ENCODE data around the gene KIAA1755. TPM values are rescaled to one million over a fixed set of nuclear protein-coding genes. Genes with fewer than 3 reads are reported as not detected.

Gene KIAA1755
- total RNA-seq, 1 donor from 2014 or later: 1.1 TPM

- H2AFZ ChIP-seq (ENCODE audit: low read depth, low read length): no peak overlapping the region
- no peaks in the 10 kb centered on the region for H4K20me1 ChIP-seq (ENCODE audit: insufficient read depth, low read length)
- no peak for FAIRE-seq
- Mint-ChIP-seq H3K27ac (ENCODE audit: unreplicated experiment) (no peak overlapping the region), H3K36me3 (ENCODE audit: low read depth, unreplicated experiment) (peaks cover 4% of the 10 kb centered on the region), H3K4me1 (ENCODE audit: low read depth, unreplicated experiment) (peaks cover 21% of the 10 kb centered on the region), H3K4me3 (ENCODE audit: unreplicated experiment) (no peak overlapping the region), H3K9me3 (ENCODE audit: unreplicated experiment) (peaks cover 6% of the 10 kb centered on the region), H3K27me3 (ENCODE audit: low read depth, unreplicated experiment) (peaks cover 7% of the 10 kb centered on the region)
- H3K9ac ChIP-seq (ENCODE audit: low read length): no peak overlapping the region
- DNase-seq (ENCODE audit: low read depth): no peak
- H3K4me2 ChIP-seq (ENCODE audit: low read length): no peak overlapping the region
- no peaks in the 10 kb centered on the region for H3K27me3 ChIP-seq (ENCODE audit: insufficient read depth, low read length)
- H3K36me3 ChIP-seq (ENCODE audit: insufficient read depth, low read length): no peaks in the 10 kb centered on the region
- no peaks in the 10 kb centered on the region for H3K79me2 ChIP-seq (ENCODE audit: insufficient read depth, low read length)
- H3K4me3 ChIP-seq (ENCODE audit: insufficient read depth, low read depth, low read length): no peak overlapping the region
- no peak for TF ChIP-seq EZH2 (IDR thresholded peaks at IDR 0.05; ENCODE audit: insufficient read depth, low read length)
- no peak for TF ChIP-seq CTCF (IDR thresholded peaks at IDR 0.05; ENCODE audit: insufficient read depth, low read depth, low read length)
- H3K27ac ChIP-seq (ENCODE audit: low read depth, low read length): no peak overlapping the region
- H3K9me3 ChIP-seq (ENCODE audit: insufficient read depth, low read depth, low read length): no peaks in the 10 kb centered on the region
- peaks cover 34% of the 10 kb centered on the region for H3K4me1 ChIP-seq (ENCODE audit: insufficient read depth, low read length)
Measured at GRCh38 chr20:38269715-38270114, 9.2 kb upstream of the KIAA1755 start.

GRCh38 chr20:38269040-38269439, 8.5 kb upstream of the KIAA1755 start:
- H3K27me3 Mint-ChIP-seq (ENCODE audit: low read depth, unreplicated experiment): peaks cover 9% of the 10 kb centered on the region
- Histone ChIP-seq H3K27me3 (ENCODE audit: insufficient read depth, low read length) (no peaks in the 10 kb centered on the region), H3K4me3 (ENCODE audit: insufficient read depth, low read depth, low read length) (no peak overlapping the region), H3K27ac (ENCODE audit: low read depth, low read length) (no peak overlapping the region), H3K79me2 (ENCODE audit: insufficient read depth, low read length) (no peaks in the 10 kb centered on the region), H3K36me3 (ENCODE audit: insufficient read depth, low read length) (no peaks in the 10 kb centered on the region), H4K20me1 (ENCODE audit: insufficient read depth, low read length) (no peaks in the 10 kb centered on the region), H3K4me1 (ENCODE audit: insufficient read depth, low read length) (peaks cover 29% of the 10 kb centered on the region), H3K9me3 (ENCODE audit: insufficient read depth, low read depth, low read length) (no peaks in the 10 kb centered on the region), H3K4me2 (ENCODE audit: low read length) (no peak overlapping the region), H3K9ac (ENCODE audit: low read length) (no peak overlapping the region), H2AFZ (ENCODE audit: low read depth, low read length) (no peak overlapping the region)
- H3K27ac Mint-ChIP-seq (ENCODE audit: unreplicated experiment): no peak overlapping the region
- no peak for FAIRE-seq
- TF ChIP-seq EZH2 (IDR thresholded peaks at IDR 0.05; ENCODE audit: insufficient read depth, low read length) (no peak), CTCF (IDR thresholded peaks at IDR 0.05; ENCODE audit: insufficient read depth, low read depth, low read length) (no peak)
- no peak overlapping the region for H3K4me3 Mint-ChIP-seq (ENCODE audit: unreplicated experiment)
- peaks cover 21% of the 10 kb centered on the region for H3K4me1 Mint-ChIP-seq (ENCODE audit: low read depth, unreplicated experiment)
- H3K9me3 Mint-ChIP-seq (ENCODE audit: unreplicated experiment): peaks cover 1% of the 10 kb centered on the region
- H3K36me3 Mint-ChIP-seq (ENCODE audit: low read depth, unreplicated experiment): peaks cover 4% of the 10 kb centered on the region
- no peak for DNase-seq (ENCODE audit: low read depth)

- peaks cover 11% of the 10 kb centered on the region for H3K27me3 Mint-ChIP-seq (ENCODE audit: low read depth, unreplicated experiment)
- TF ChIP-seq EZH2 (IDR thresholded peaks at IDR 0.05; ENCODE audit: insufficient read depth, low read length): no peak
- TF ChIP-seq CTCF (IDR thresholded peaks at IDR 0.05; ENCODE audit: insufficient read depth, low read depth, low read length): no peak
- DNase-seq (ENCODE audit: low read depth) (no peak), FAIRE-seq (no peak)
- H3K79me2 ChIP-seq (ENCODE audit: insufficient read depth, low read length): no peaks in the 10 kb centered on the region
- H3K9ac ChIP-seq (ENCODE audit: low read length): no peak overlapping the region
- no peak overlapping the region for H3K4me3 Mint-ChIP-seq (ENCODE audit: unreplicated experiment)
- H3K27ac Mint-ChIP-seq (ENCODE audit: unreplicated experiment): no peak overlapping the region
- no peak overlapping the region for H2AFZ ChIP-seq (ENCODE audit: low read depth, low read length)
- H3K9me3 Mint-ChIP-seq (ENCODE audit: unreplicated experiment): peaks cover 1% of the 10 kb centered on the region
- peaks cover 4% of the 10 kb centered on the region for H3K36me3 Mint-ChIP-seq (ENCODE audit: low read depth, unreplicated experiment)
- peaks cover 24% of the 10 kb centered on the region for H3K4me1 ChIP-seq (ENCODE audit: insufficient read depth, low read length)
- H3K27ac ChIP-seq (ENCODE audit: low read depth, low read length): no peak overlapping the region
- H3K27me3 ChIP-seq (ENCODE audit: insufficient read depth, low read length): no peaks in the 10 kb centered on the region
- no peak overlapping the region for H3K4me3 ChIP-seq (ENCODE audit: insufficient read depth, low read depth, low read length)
- no peaks in the 10 kb centered on the region for H3K9me3 ChIP-seq (ENCODE audit: insufficient read depth, low read depth, low read length)
- peaks cover 18% of the 10 kb centered on the region for H3K4me1 Mint-ChIP-seq (ENCODE audit: low read depth, unreplicated experiment)
- H3K36me3 ChIP-seq (ENCODE audit: insufficient read depth, low read length): no peaks in the 10 kb centered on the region
- H4K20me1 ChIP-seq (ENCODE audit: insufficient read depth, low read length): no peaks in the 10 kb centered on the region
- no peak overlapping the region for H3K4me2 ChIP-seq (ENCODE audit: low read length)
Measured at GRCh38 chr20:38267901-38268514, 7.5 kb upstream of the KIAA1755 start.

Measured in astrocyte (in vitro differentiated cells and primary cell).